A549 (cell line): ENCODE measurements around the gene IVD. TPM values are rescaled to one million over a fixed set of nuclear protein-coding genes. Genes with fewer than 3 reads are reported as not detected.

Experiments used
- ATAC-seq, 2 experiments: fragments of 200-7000 bp in 1 of 2; fragments of >200 bp in 1 of 2; cut with Nextera tagmentation in 1 of 2; cut with Tn5 transposase in 1 of 2; 3 replicates each; pipeline versions ENCODE4 v1.8.0 to v1.9.1; 2018 to 2020; ENCODE audit warnings: mild to moderate bottlenecking in 1 of 2, moderate library complexity in 1 of 2
- CTCF ChIA-PET: fragments of 300-600 bp; sonication (Branson Sonifier 250); formaldehyde crosslinking; extraction: SDS; loops from one replicate; lab custom pipeline; 2021; ENCODE audit warnings: antibody characterized with exemption, inconsistent platforms; lab: Yijun Ruan, JAX
- POLR2A ChIA-PET: fragments of 350-600 bp; formaldehyde crosslinking; extraction: SDS; loops from one replicate; lab custom pipeline; 2021; ENCODE audit warnings: antibody characterized with exemption, inconsistent platforms; lab: Yijun Ruan, JAX
- DNase-seq, 2 experiments: peaks; one replicate each; pipeline versions ENCODE4 v3.0.0 to v3.0.0-alpha.2; 2011 to 2016; ENCODE audit warnings: low read depth in 1 of 2, low spot score in 1 of 2
- FAIRE-seq: peaks from 2 replicates; lab custom pipeline; 2011; peaks lifted over from hg19 to GRCh38; lab: Jason Lieb, UNC
- H3K27ac ChIP-seq, 2 experiments: fragments of >200 bp; sonication (Bioruptor Twin); formaldehyde crosslinking; 3 replicates each; pipeline ENCODE4 v1.5.1; 2016 to 2017
- H3K4me1 ChIP-seq: fragments of >200 bp; sonication (Bioruptor Twin); formaldehyde crosslinking; 3 replicates; pipeline ENCODE4 v1.6.1; 2016
- H3K4me2 ChIP-seq: fragments of >200 bp; sonication (Bioruptor Twin); formaldehyde crosslinking; 3 replicates; pipeline ENCODE4 v1.6.1; 2016
- H3K4me3 ChIP-seq: fragments of >200 bp; sonication (Bioruptor Twin); formaldehyde crosslinking; 3 replicates; pipeline ENCODE4 v1.5.1; 2016
- H3K9me3 ChIP-seq: fragments of >200 bp; sonication (Bioruptor Twin); formaldehyde crosslinking; 3 replicates; pipeline ENCODE4 v1.6.1; 2016
- CBX2 ChIP-seq: fragments of 200-600 bp; sonication (generic); IDR thresholded peaks from 2 replicates; pipeline ENCODE4 v1.6.1; 2016; ENCODE audit warnings: low read depth, mild to moderate bottlenecking, borderline replicate concordance
- CBX8 ChIP-seq: fragments of 200-600 bp; sonication (generic); IDR thresholded peaks from 2 replicates; pipeline ENCODE4 v1.6.1; 2016
- CHD4 ChIP-seq: fragments of 200-600 bp; sonication (generic); IDR thresholded peaks from 2 replicates; pipeline ENCODE4 v1.6.1; 2016; ENCODE audit warnings: antibody characterized with exemption, mild to moderate bottlenecking, borderline replicate concordance
- E2F6 ChIP-seq: IDR thresholded peaks from 2 replicates; pipeline ENCODE4 v1.6.1; 2012; ENCODE audit warnings: low read depth, borderline replicate concordance
- EHMT2 ChIP-seq: fragments of 200-600 bp; sonication (generic); IDR thresholded peaks from 2 replicates; pipeline ENCODE4 v1.6.1; 2016; ENCODE audit warnings: antibody characterized with exemption, low read depth, mild to moderate bottlenecking, moderate library complexity
- EP300 ChIP-seq, 2 experiments: fragments of >200 bp; sonication (Bioruptor Twin); formaldehyde crosslinking; IDR thresholded peaks; 2 replicates in 1 of 2; 3 replicates in 1 of 2; pipeline ENCODE4 v1.6.1; 2016 to 2017
- ESRRA ChIP-seq: fragments of 150-350 bp; IDR thresholded peaks from 2 replicates; pipeline ENCODE4 v1.6.1; 2014; ENCODE audit warnings: mild to moderate bottlenecking, low read length, borderline replicate concordance
- FOSB ChIP-seq: fragments of 250-450 bp; sonication (Bioruptor Pico); IDR thresholded peaks from 2 replicates; pipeline ENCODE4 v1.5.0; 2020; ENCODE audit warnings: mild to moderate bottlenecking, moderate library complexity
- GATA3 ChIP-seq: IDR thresholded peaks from 2 replicates; pipeline ENCODE4 v1.6.1; 2012; ENCODE audit warnings: borderline replicate concordance
- HDAC2 ChIP-seq: fragments of 200-600 bp; sonication (generic); IDR thresholded peaks from 2 replicates; pipeline ENCODE4 v1.6.1; 2016
- HOXA7 ChIP-seq: fragments of 250-450 bp; sonication (Bioruptor Pico); IDR thresholded peaks from 2 replicates; pipeline ENCODE4 v1.5.0; 2020; ENCODE audit warnings: mild to moderate bottlenecking, moderate library complexity
- HOXB13 ChIP-seq: fragments of 250-450 bp; sonication (Bioruptor Pico); IDR thresholded peaks from 2 replicates; pipeline ENCODE4 v1.5.0; 2020; ENCODE audit warnings: low read depth, mild to moderate bottlenecking, moderate library complexity
- KDM5A ChIP-seq: fragments of 200-600 bp; sonication (generic); IDR thresholded peaks from 2 replicates; pipeline ENCODE4 v1.6.1; 2016; ENCODE audit warnings: antibody characterized with exemption, mild to moderate bottlenecking
- MAFK ChIP-seq: fragments of 450-650 bp; IDR thresholded peaks from 2 replicates; pipeline ENCODE4 v1.6.1; 2014; ENCODE audit not compliant: partially characterized antibody
- MYC ChIP-seq: IDR thresholded peaks from 2 replicates; pipeline ENCODE4 v1.6.1; 2012; ENCODE audit warnings: mild to moderate bottlenecking, inconsistent platforms, low read length, improper control_type of control experiment, borderline replicate concordance
- PHF8 ChIP-seq: fragments of 200-600 bp; sonication (generic); IDR thresholded peaks from 2 replicates; pipeline ENCODE4 v1.6.1; 2016; ENCODE audit warnings: low read depth, mild to moderate bottlenecking, antibody characterized with exemption, moderate library complexity, borderline replicate concordance
- POLR2A ChIP-seq: IDR thresholded peaks from 2 replicates; pipeline ENCODE4 v1.6.1; 2012; ENCODE audit warnings: mild to moderate bottlenecking, low read length
- POLR2AphosphoS2 ChIP-seq: conservative IDR thresholded peaks from 2 replicates; pipeline ENCODE4 v1.6.1; 2012; ENCODE audit warnings: low read length, improper control_type of control experiment, inconsistent platforms
- RARB ChIP-seq: fragments of 250-450 bp; sonication (Bioruptor Pico); IDR thresholded peaks from 2 replicates; pipeline ENCODE4 v1.8.0; 2021; ENCODE audit warnings: mild to moderate bottlenecking, moderate library complexity
- RFX5 ChIP-seq: fragments of 450-650 bp; IDR thresholded peaks from 2 replicates; pipeline ENCODE4 v1.7.1; 2014; ENCODE audit warnings: antibody characterized with exemption, mild to moderate bottlenecking, moderate library complexity
- TP53 ChIP-seq: fragments of 250-450 bp; sonication (Bioruptor Pico); IDR thresholded peaks from 2 replicates; pipeline ENCODE4 v1.5.0; 2021; ENCODE audit warnings: mild to moderate bottlenecking, moderate library complexity
- USF2 ChIP-seq: fragments of 450-650 bp; IDR thresholded peaks from 2 replicates; pipeline ENCODE4 v1.6.1; 2014; ENCODE audit warnings: antibody characterized with exemption
- ZSCAN20 ChIP-seq: fragments of 250-450 bp; sonication (Bioruptor Pico); IDR thresholded peaks from 2 replicates; pipeline ENCODE4 v1.8.0; 2022; ENCODE audit warnings: mild to moderate bottlenecking, moderate library complexity
- WGBS: methylation state at CpG from one replicate; pipeline ENCODE4 v1.1.6; 2017; ENCODE audit errors: missing lambda C conversion rate; 5-methylcytosine and 5-hydroxymethylcytosine counted together
- polyA plus RNA-seq, 4 experiments: library from polyadenylated mRNA; depleted of rRNA in 3 of 4; stranded (reverse); fragments of >200 nt; fragmentation: RNase III in 1 of 4; extraction: RNeasy Plus Mini Kit Qiagen cat#74134 plus additional on column Dnase treatment in 1 of 4; gene quantifications; 2 replicates in 3 of 4; 3 replicates in 1 of 4; pipeline ENCODE4 v1.2.3, GENCODE V29; 2011 to 2017
- TF ChIP-seq, protein P1 (sequence below): fragments of 200-600 bp; sonication (generic); IDR thresholded peaks from 2 replicates; pipeline ENCODE4 v1.6.1; 2016; ENCODE audit warnings: antibody characterized with exemption, mild to moderate bottlenecking, moderate library complexity
- TF ChIP-seq, protein P2 (sequence below): fragments of >200 bp; sonication (Bioruptor Twin); formaldehyde crosslinking; IDR thresholded peaks from 3 replicates; pipeline ENCODE4 v1.5.1; 2016

IVD gene
- polyA plus RNA-seq, 2 of the 4 experiments (the other 2 are of a cell fraction) = 10.2 to 12.4 TPM

DNA sequence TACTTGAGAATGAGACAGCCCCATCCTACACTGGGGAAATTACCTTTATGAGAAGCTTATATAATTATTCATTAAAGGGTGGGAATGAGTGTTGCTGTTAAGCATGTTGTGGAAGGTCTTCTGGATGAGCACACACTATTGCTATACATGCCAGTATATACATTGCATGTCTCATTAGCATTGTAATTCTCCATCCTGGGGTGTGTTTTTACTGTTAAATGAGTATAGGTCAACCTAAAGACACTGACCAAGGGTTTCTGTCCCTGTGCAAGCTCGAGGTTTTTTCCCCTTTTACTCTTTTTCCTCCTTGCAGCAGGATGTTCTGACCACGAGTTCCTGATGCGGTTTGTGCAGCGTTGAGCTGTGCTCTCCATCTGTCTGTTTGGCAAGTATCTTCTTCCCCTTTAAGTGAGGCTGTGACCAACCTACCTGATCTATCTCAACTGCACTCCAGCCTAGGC is 7.2 kb upstream of the IVD start:
- FAIRE-seq (no peak), ATAC-seq (no peak), DNase-seq (no peak)
- Histone ChIP-seq H3K4me1 (no peaks in the 10 kb centered on the region), H3K4me2 (no peak overlapping the region), H3K27ac (no peak overlapping the region), H3K9me3 (no peaks in the 10 kb centered on the region), H3K4me3 (no peak overlapping the region)
- TF ChIP-seq MYC (no peak), CHD4 (no peak), HOXA7 (CRISPR knock-in tag) (no peak), E2F6 (no peak), RARB (no peak), GATA3 (no peak), EP300 (IDR thresholded peaks at IDR 0.05) (no peak), TP53 (CRISPR knock-in tag) (no peak)
- ChIA-PET CTCF (interaction anchor here (1.0 to 1.7 kb wide), 4 partner anchors 22 to 34 kb away, joined by 3 to 8 read pairs (median 4); no protein-coding TSS in a partner anchor), POLR2A (no interaction called here)
- 87% methylated on average over 4 of the region's 4 CpGs for WGBS

DNA sequence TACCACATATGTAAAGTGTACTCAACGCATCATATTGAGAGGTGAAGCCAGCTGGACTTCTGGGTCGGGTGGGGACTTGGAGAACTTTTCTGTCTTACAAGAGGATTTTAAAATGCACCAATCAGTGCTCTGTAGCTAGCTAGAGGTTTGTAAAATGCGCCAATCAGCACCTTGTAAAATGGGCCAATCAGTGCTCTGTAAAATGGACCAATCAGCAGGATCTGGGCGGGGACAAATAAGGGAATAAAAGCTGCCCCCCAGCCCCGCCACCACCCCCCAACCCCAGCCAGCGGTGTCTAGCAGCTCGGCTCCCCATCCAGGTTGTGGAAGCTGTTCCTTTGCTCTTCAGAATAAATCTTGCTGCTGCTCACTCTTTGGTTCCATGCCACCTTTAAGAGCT is 6.2 kb upstream of the IVD start:
- H3K4me3 ChIP-seq = no peak overlapping the region
- H3K4me2 ChIP-seq = no peak overlapping the region
- H3K27ac ChIP-seq = no peak overlapping the region
- no peak for FAIRE-seq
- no peak for ATAC-seq
- ChIA-PET POLR2A (no interaction called here), CTCF (interaction anchor here (1.0 to 2.3 kb wide), 2 partner anchors 22 to 55 kb away, joined by 3 to 8 read pairs; no protein-coding TSS in a partner anchor)
- TF ChIP-seq HDAC2 (no peak), PHF8 (no peak), POLR2A (no peak), MAFK (no peak), CBX8 (no peak), USF2 (no peak), POLR2AphosphoS2 (no peak), CBX2 (no peak), CHD4 (no peak), FOSB (CRISPR knock-in tag) (no peak), ZSCAN20 (CRISPR knock-in tag) (no peak), RARB (no peak), MYC (no peak), EHMT2 (no peak), RFX5 (no peak), HOXB13 (no peak), KDM5A (no peak), ESRRA (no peak)
- TF ChIP-seq, protein P1, sequence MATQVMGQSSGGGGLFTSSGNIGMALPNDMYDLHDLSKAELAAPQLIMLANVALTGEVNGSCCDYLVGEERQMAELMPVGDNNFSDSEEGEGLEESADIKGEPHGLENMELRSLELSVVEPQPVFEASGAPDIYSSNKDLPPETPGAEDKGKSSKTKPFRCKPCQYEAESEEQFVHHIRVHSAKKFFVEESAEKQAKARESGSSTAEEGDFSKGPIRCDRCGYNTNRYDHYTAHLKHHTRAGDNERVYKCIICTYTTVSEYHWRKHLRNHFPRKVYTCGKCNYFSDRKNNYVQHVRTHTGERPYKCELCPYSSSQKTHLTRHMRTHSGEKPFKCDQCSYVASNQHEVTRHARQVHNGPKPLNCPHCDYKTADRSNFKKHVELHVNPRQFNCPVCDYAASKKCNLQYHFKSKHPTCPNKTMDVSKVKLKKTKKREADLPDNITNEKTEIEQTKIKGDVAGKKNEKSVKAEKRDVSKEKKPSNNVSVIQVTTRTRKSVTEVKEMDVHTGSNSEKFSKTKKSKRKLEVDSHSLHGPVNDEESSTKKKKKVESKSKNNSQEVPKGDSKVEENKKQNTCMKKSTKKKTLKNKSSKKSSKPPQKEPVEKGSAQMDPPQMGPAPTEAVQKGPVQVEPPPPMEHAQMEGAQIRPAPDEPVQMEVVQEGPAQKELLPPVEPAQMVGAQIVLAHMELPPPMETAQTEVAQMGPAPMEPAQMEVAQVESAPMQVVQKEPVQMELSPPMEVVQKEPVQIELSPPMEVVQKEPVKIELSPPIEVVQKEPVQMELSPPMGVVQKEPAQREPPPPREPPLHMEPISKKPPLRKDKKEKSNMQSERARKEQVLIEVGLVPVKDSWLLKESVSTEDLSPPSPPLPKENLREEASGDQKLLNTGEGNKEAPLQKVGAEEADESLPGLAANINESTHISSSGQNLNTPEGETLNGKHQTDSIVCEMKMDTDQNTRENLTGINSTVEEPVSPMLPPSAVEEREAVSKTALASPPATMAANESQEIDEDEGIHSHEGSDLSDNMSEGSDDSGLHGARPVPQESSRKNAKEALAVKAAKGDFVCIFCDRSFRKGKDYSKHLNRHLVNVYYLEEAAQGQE = no peak
- TF ChIP-seq, protein P2, sequence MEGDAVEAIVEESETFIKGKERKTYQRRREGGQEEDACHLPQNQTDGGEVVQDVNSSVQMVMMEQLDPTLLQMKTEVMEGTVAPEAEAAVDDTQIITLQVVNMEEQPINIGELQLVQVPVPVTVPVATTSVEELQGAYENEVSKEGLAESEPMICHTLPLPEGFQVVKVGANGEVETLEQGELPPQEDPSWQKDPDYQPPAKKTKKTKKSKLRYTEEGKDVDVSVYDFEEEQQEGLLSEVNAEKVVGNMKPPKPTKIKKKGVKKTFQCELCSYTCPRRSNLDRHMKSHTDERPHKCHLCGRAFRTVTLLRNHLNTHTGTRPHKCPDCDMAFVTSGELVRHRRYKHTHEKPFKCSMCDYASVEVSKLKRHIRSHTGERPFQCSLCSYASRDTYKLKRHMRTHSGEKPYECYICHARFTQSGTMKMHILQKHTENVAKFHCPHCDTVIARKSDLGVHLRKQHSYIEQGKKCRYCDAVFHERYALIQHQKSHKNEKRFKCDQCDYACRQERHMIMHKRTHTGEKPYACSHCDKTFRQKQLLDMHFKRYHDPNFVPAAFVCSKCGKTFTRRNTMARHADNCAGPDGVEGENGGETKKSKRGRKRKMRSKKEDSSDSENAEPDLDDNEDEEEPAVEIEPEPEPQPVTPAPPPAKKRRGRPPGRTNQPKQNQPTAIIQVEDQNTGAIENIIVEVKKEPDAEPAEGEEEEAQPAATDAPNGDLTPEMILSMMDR = no peak
- WGBS = 88% methylated on average over 7 of the region's 7 CpGs
- H3K9me3 ChIP-seq = no peaks in the 10 kb centered on the region
- no peak for DNase-seq
- no peaks in the 10 kb centered on the region for H3K4me1 ChIP-seq
